Subcutaneous abdominal adipose tissue (tissue), 5 donors: ENCODE measurements around the gene PAXX.

Experiments used
- H3K27ac ChIP-seq: one replicate; pipeline ENCODE4 v1.7.0; 2013; ENCODE audit warnings: low read depth, mild to moderate bottlenecking, inconsistent platforms, low read length, moderate library complexity
- H3K27me3 ChIP-seq, 5 donors: one replicate each; pipeline ENCODE4 v1.7.0; 2013; ENCODE audit warnings: low read length in 5 of 5, inconsistent platforms in 1 of 5; ENCODE audit not compliant: control insufficient read depth in 5 of 5, insufficient read depth in 4 of 5
- H3K36me3 ChIP-seq, 5 donors: one replicate each; pipeline ENCODE4 v1.7.0; 2013; ENCODE audit warnings: low read length in 5 of 5; ENCODE audit not compliant: control insufficient read depth in 5 of 5, insufficient read depth in 5 of 5
- H3K4me1 ChIP-seq, 5 donors: one replicate each; pipeline ENCODE4 v1.7.0; 2013; ENCODE audit warnings: low read length in 5 of 5, mild to moderate bottlenecking in 3 of 5, moderate library complexity in 1 of 5; ENCODE audit not compliant: control insufficient read depth in 5 of 5, insufficient read depth in 5 of 5
- H3K4me3 ChIP-seq, 5 donors: one replicate each; pipeline ENCODE4 v1.7.0; 2013; ENCODE audit warnings: low read length in 5 of 5, low read depth in 1 of 5
- H3K9ac ChIP-seq, 5 donors: one replicate each; pipeline ENCODE4 v1.7.0; 2013; ENCODE audit warnings: low read length in 5 of 5, mild to moderate bottlenecking in 4 of 5, moderate library complexity in 3 of 5
- H3K9me3 ChIP-seq, 5 donors: one replicate each; pipeline ENCODE4 v1.7.0; 2013; ENCODE audit warnings: low read length in 5 of 5; ENCODE audit not compliant: control insufficient read depth in 5 of 5
- donor health status: healthy.
- donor health status: healthy.
- donor health status: healthy.
- donor health status: healthy.
- donor health status: healthy.

PAXX gene

GRCh38 chr9:136947028-136947891 is 45.0 kb upstream of the PAXX start:
- Histone ChIP-seq H3K27ac (no peak overlapping the region), H3K4me1 (peaks cover 2 to 54% (median 32%) of the 10 kb centered on the region in 5 donors), H3K4me3 (no peak overlapping the region), H3K27me3 (no peaks in the 10 kb centered on the region), H3K36me3 (peaks cover 0 to 10% (median 8%) of the 10 kb centered on the region in 5 donors), H3K9me3 (no peaks in the 10 kb centered on the region), H3K9ac (no peak overlapping the region)

GRCh38 chr9:136947955-136948510 is 44.2 kb upstream of the PAXX start:
- Histone ChIP-seq H3K4me1 (peaks cover 2 to 46% (median 28%) of the 10 kb centered on the region in 5 donors), H3K9me3 (no peaks in the 10 kb centered on the region), H3K9ac (no peak overlapping the region), H3K27me3 (no peaks in the 10 kb centered on the region), H3K36me3 (peaks cover 0 to 2% (median under 1%) of the 10 kb centered on the region in 5 donors), H3K27ac (no peak overlapping the region), H3K4me3 (no peak overlapping the region)

- Histone ChIP-seq H3K36me3 (no peaks in the 10 kb centered on the region), H3K27ac (peak overlapping the region; percentile 30), H3K4me1 (peaks cover 0 to 37% (median 19%) of the 10 kb centered on the region in 5 donors), H3K9me3 (no peaks in the 10 kb centered on the region), H3K9ac (peak overlapping the region in 4 of 5 donors; percentile 76 to 93 (median 82)), H3K27me3 (no peaks in the 10 kb centered on the region), H3K4me3 (peak overlapping the region in 4 of 5 donors; percentile 67 to 81 (median 73))
These were observed 42.9 kb upstream of the PAXX start for GRCh38 chr9:136949239-136949816.

- peak overlapping the region; percentile 30 for H3K27ac ChIP-seq
- peak overlapping the region in 4 of 5 donors; percentile 76 to 93 (median 82) for H3K9ac ChIP-seq
- H3K4me1 ChIP-seq = peaks cover 0 to 34% (median 16%) of the 10 kb centered on the region in 5 donors
- no peaks in the 10 kb centered on the region for H3K9me3 ChIP-seq
- H3K36me3 ChIP-seq = no peaks in the 10 kb centered on the region
- H3K27me3 ChIP-seq = peaks cover 0 to 4% (median 0%) of the 10 kb centered on the region in 5 donors
- peak overlapping the region in 4 of 5 donors; percentile 67 to 81 (median 73) for H3K4me3 ChIP-seq
These were observed 42.2 kb upstream of the PAXX start for GRCh38 chr9:136949817-136950655.

GRCh38 chr9:136950656-136951276 is 41.5 kb upstream of the PAXX start:
- H3K9ac ChIP-seq = peak overlapping the region in 4 of 5 donors; percentile 76 to 93 (median 82)
- H3K4me1 ChIP-seq = peaks cover 0 to 33% (median 15%) of the 10 kb centered on the region in 5 donors
- peak overlapping the region in 4 of 5 donors; percentile 67 to 81 (median 73) for H3K4me3 ChIP-seq
- no peaks in the 10 kb centered on the region for H3K36me3 ChIP-seq
- peaks cover 0 to 4% (median 0%) of the 10 kb centered on the region in 5 donors for H3K27me3 ChIP-seq
- H3K9me3 ChIP-seq = no peaks in the 10 kb centered on the region
- no peak overlapping the region for H3K27ac ChIP-seq

GRCh38 chr9:136951541-136952320 is 40.5 kb upstream of the PAXX start, which contains the start of gene LCN12:
LCN12 (plus strand) TSS chr9:136952273; CDS start chr9:136952328, 55 bp downstream.
- Histone ChIP-seq H3K9ac (no peak within 1 kb of the TSS), H3K27ac (no peak within 1 kb of the TSS)

GRCh38 chr9:136952321-136952850 is 39.8 kb upstream of the PAXX start:
- Histone ChIP-seq H3K27me3 (peaks cover 0 to 4% (median 0%) of the 10 kb centered on the region in 5 donors), H3K27ac (no peak overlapping the region), H3K9me3 (peaks cover 0 to 4% (median 0%) of the 10 kb centered on the region in 5 donors), H3K4me1 (peaks cover 0 to 25% (median 15%) of the 10 kb centered on the region in 5 donors), H3K4me3 (no peak overlapping the region), H3K9ac (no peak overlapping the region), H3K36me3 (no peaks in the 10 kb centered on the region)

More at GRCh38 chr9:136951541-136952320, 40.5 kb upstream of the PAXX start, which contains the start of gene LCN12:
- H3K27me3 ChIP-seq = peaks cover 0 to 4% (median 0%) of the 10 kb centered on the region in 5 donors
- no peaks in the 10 kb centered on the region for H3K36me3 ChIP-seq
- H3K9me3 ChIP-seq = peaks cover 0 to 4% (median 0%) of the 10 kb centered on the region in 5 donors
- no peak within 1 kb of the TSS for H3K4me3 ChIP-seq
- H3K4me1 ChIP-seq = peaks cover 0 to 32% (median 15%) of the 10 kb centered on the region in 5 donors

- H3K27ac ChIP-seq = no peak overlapping the region
- peaks cover 0 to 18% (median 13%) of the 10 kb centered on the region in 5 donors for H3K4me1 ChIP-seq
- H3K9ac ChIP-seq = no peak overlapping the region
- no peak overlapping the region for H3K4me3 ChIP-seq
- H3K36me3 ChIP-seq = no peaks in the 10 kb centered on the region
- peaks cover 0 to 4% (median 0%) of the 10 kb centered on the region in 5 donors for H3K27me3 ChIP-seq
- H3K9me3 ChIP-seq = peaks cover 0 to 4% (median 0%) of the 10 kb centered on the region in 5 donors
These were observed 39.1 kb upstream of the PAXX start for GRCh38 chr9:136952876-136953770.
